ENCODE results near the gene RIPPLY1.

Gene RIPPLY1

DNA sequence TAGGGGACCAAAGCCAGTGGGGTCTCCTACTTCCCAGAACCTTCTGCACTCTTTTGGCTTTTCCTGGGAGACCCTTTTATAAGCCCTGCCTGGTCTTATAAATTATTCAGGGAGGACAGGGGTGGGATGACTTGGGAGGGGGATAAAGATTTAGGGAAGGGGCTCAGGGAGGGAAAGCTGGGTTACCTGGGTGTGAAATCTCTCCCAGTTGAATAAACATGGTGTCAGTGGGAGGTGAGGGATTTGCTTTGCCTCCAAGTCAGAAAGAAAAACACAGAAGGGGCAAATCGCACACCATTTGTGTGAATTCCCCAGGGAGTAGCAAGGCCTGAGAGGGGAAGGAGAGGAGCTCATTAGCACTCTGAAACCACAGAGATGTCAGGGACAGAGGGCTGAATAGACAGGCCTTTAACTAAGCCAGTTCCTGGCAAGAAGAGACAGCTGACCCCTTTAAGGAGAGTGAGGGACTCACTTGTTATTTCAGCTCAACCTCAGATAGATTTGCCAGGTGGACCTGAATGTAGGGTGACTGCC lies at the start of gene RIPPLY1:
Gene RIPPLY1, minus strand, starts transcription at position 51 of the 534 bp plus-strand sequence. CDS start 54 bp downstream, outside the sequence.
- DNase-seq, result peak; percentile 8

DNA sequence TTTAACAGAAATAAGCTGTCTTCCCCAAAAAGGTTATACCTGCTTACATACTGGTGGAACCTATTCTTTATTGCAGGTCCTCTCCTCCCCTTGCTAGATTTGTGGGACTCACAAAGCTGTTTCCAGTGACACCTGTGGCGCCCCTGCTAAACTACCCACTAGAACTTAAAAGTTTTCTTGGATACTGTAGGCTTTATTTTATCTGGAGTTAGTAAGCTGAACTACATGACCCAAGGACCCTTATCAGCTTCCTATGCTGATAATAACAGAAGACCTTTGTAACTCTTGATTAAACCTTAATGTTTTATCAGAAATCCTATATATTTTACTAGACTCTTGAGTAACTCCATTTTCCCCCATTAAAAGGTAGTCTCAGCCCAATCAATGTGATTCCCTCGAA lies 49.4 kb upstream of the RIPPLY1 start:
- no peak for DNase-seq

GRCh38 chrX:106952089-106952488 lies 48.9 kb upstream of the RIPPLY1 start:
- no peak for DNase-seq

- DNase-seq, result no peak
These were observed 48.1 kb upstream of the RIPPLY1 start for GRCh38 chrX:106951230-106951629.

DNA sequence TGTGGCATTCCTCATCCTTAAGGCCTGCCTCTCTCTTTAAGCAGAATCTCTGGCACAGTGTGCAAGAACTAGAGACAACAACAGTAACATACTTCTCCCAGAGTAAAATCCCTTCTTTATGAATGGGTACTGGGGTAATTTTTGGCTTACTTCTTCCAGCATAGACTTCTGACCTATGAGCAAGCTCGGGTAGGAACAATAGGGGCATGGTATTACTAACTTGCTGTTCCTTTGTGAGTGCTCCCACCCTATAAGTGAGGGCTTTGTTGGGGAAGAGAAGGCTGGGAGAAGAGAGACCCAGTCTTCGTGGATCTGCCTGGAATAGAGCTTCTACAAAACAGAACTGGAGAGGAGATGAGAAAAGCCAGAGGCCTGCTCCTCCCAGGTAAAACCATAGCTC lies 47.2 kb upstream of the RIPPLY1 start:
- no peak for DNase-seq

DNA sequence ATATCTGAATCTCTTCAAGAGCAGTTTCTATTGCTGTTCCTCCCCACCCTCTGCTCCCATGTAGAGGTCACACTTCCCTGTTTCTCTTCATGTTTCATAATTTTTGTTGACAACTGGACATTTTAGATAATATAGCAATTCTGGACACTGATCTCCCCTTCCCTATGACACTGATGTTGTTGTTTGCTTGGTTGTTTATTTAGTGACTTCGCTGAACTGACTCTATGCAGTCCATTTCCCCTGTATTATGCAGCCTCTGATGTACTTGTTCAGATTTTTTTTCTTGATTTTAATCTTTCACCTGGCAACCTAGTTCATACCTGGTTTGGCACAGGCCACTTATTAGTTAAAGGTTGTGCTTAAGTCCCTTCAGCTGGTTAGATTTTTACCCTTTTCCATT lies 46.2 kb upstream of the RIPPLY1 start:
- no peak for DNase-seq

- no peak for DNase-seq
These were observed 45.5 kb upstream of the RIPPLY1 start for GRCh38 chrX:106948641-106949040.

DNA sequence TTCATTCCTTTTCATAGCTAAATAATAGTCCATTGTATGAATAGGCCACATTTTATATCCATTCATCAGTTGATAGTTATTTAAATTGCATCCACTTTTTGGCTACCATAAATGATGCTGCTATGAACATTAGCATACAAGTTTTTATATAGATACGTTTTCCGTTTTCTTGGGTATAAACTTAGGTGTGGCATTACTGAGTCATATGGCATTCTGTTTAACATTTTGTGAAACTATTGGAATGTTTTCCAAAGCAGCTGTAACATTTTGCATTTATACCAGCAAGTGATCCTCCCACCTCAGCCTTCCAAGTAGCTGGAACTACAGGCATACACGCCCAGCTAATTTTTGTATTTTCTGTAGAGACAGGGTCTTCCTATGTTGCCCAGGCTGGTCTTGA lies 43.3 kb upstream of the RIPPLY1 start:
- no peak for DNase-seq

- DNase-seq, result no peak
These were observed 36.9 kb upstream of the RIPPLY1 start for GRCh38 chrX:106940068-106940467.

- no peak for DNase-seq
These were observed 36.4 kb upstream of the RIPPLY1 start for GRCh38 chrX:106939566-106939965.

DNA sequence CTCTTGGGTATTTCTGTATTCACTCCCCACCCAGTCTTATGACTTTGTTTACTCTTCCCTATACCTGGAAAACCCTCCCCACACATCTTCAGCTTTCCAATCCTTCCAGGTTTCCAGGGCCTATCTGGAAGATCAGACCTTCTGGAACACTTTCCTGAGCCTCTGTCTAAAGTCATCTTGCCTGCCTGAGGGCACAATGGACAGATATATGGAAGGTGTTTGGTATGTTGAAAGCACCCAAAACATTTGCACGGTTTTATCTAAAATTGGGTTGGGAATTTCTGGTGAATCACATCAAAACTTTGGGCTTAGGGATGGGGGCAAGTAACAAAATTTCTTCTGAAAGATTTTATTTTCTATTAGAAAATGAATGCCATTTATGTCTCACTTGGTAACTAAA lies 33.1 kb upstream of the RIPPLY1 start:
- DNase-seq, result no peak

- no peak for DNase-seq
These were observed 32.0 kb upstream of the RIPPLY1 start for GRCh38 chrX:106935175-106935574.

DNA sequence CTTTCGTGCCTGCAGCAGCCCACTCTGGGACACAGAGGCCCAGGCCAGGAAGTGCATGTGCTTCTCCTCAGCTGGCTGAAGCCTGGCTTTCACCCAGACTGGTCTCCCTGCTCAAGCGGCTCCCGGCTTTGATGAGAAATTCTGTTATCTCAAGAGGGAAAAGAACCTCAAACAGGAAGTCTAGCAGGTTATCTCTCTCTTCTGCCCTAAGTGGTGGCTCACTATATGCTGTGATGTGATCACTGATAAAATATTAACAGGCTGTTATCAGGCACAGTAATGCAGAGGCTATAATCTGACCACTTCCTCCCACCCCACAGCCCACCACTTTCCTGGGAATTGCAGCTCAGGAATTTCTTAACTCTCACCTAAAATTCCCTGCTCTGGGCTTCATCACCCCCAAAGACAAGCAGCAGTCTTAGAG lies 30.4 kb upstream of the RIPPLY1 start:
- no peak for DNase-seq

DNA sequence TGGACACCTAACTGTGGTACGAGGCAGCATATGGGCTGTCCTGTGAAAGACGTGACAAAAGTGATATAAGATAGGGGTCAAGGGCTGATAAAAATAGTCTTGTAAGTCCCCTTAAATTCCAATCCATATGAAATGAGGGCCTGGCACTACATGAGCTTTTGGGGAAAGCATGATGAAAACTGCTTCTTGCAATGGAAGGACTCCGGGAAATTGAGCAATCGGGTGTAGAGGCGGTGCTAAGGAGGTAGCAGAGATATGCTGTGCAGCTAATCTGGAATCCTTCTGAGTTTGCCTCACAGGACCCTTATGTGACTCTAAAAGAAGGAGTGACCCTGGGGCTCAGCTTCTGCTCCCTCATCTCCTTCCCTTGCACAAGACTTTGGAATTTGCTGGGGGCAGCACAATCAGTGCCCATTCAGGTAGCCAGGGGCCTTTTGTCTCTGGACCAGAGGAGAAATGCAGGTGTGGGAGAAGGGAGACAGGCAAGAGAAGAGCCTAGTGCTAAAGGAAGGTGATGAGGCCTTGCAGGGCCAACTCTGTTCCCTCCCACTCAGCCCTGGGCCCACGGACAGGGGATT lies 29.9 kb upstream of the RIPPLY1 start:
- DNase-seq, result no peak

- DNase-seq, result no peak
These were observed 29.4 kb upstream of the RIPPLY1 start for GRCh38 chrX:106932492-106932923.

GRCh38 chrX:106931831-106932491 lies 28.8 kb upstream of the RIPPLY1 start:
- no peak for DNase-seq

GRCh38 chrX:106928227-106928626 lies 25.1 kb upstream of the RIPPLY1 start:
- no peak for DNase-seq

DNA sequence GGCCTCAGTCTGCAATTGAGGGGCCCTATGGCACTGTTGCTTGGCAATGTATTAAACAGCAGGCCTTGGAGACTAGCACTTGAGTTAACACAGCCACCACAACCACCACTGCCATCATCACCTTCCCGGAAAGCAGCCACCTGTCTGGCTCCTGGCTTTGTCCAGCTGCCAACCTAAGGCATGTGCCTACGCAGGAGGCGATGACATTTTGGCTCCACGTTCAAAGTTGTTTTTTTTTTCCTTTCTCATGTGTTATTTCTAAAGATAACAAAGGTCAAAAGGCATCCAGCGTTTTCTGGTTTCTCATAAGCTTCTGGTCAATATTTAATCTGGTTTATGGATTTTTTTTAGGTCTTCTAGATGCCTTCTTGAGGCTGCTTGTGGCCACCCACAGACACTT lies 24.6 kb upstream of the RIPPLY1 start:
- no peak for DNase-seq

GRCh38 chrX:106927023-106927422 lies 23.9 kb upstream of the RIPPLY1 start:
- no peak for DNase-seq

DNA sequence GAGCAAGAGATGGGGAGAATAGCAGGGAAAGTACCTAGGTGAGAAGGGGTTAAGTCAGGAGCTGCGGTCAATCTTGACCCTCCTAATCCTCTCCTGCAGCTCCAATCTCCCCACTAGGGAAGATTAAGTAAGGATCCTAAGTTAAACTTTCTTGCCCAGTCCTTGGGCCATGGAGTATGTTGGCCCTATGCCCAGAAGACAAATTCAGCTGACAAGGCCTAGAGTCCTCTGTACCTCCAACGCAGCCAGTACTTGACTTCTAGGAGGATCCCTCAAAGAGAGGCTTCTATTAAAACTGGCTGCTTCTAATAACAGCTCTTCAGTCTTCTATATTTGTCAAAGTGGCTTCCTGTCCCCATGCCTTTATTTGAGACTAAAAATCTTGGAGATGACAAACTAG lies 18.5 kb upstream of the RIPPLY1 start:
- no peak for DNase-seq

DNA sequence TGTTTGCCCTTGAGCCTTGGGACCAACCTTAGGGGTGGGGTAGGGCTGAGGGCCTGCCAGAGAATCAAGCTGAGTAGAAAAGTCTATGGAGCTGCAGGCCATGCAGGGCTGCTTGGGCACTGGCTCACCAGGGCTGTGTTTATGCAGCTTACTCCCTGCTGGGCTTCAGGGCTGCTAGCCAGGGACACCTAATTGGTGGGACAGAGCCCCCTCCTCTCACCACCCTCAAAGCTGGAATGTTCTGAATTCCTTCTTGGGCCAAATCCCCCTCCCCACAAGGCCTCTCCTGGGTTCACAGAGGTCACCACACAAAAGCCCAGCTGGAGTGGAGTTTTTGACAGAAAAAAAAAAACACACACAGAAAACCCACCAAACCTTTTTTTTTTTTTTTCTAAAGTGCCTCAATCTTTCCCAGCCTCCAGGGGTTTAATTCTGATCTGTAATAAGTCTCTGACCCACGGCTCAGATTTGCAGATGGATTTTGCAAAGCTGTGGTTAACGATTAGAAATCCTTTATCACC lies 16.9 kb upstream of the RIPPLY1 start, which contains the start of gene CLDN2:
Gene CLDN2, plus strand, starts transcription at position 471 of the 521 bp plus-strand sequence. CDS start 7,827 bp downstream, outside the sequence.
- no peak for DNase-seq

GRCh38 chrX:106917830-106918500 lies 14.8 kb upstream of the RIPPLY1 start:
- DNase-seq, result no peak

DNA sequence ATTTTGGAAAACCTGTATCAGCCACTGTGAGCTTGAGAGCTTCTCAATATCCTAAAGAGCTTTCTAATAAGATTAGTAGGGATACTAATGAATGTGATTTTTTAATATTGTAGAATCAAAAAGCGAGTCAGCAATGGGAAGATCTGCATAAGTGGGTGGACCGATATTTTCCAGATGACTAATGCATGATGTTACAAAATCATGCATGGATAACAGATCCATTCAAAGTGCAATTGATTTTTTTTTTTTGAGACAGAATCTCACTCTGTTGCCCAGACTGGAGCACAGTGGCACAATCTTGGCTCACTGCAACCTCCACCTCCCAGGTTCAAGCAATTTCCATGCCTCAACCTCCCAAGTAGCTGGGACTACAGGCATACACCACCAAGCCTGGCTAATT lies 9.7 kb upstream of the RIPPLY1 start:
- DNase-seq, result no peak

DNA sequence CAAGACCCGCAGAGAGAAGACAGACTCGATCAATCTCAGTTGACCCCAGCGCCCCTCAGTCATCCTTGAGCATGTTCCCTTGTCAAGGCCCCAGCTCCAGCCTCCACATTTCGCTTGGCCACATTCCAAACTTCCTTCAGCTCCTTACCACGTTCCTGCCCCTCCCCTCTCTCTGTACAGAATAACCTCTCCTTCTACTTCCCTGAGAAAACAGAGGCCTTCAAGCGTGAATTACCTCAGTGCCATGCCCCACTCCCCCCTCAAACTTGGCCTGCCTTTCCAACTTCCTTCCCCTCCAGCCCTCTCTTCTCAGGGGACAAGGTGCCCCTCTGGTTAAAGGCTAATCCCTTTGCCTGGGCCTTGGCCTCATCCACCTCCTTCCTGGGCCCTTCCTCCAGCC lies 3.2 kb upstream of the RIPPLY1 start:
- no peak for DNase-seq

Data from NCI-H1436 (cell line).